ENCODE measurements around the gene PCSK6.
"Not testable (repeated sequence)": the region's sequence is repeated elsewhere in the genome, so short reads cannot be mapped to it uniquely, and the experiment has no call there.

Gene PCSK6

DNA sequence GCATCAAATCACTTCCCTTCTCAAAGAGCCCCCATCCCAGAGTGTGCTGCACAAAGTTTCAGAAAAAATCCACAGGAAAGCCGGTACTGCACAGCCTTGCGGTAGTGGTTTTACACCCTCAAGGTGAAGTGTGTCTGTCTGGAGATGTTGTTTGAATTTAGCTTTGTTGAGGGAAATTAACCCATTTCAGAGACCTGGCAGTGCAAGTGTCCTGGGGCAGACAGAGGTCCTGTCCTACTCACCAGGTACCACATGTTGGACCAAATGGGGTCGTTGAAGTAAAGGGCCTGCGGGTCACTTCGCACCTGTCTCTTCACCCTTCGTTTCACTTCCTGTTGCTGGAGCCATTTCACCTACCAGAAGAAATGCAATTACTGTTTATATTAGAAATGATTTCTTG is 57.8 kb downstream of the PCSK6 start:
- no peak for DNase-seq (ENCODE audit: low read depth in 3 of 3)

DNA sequence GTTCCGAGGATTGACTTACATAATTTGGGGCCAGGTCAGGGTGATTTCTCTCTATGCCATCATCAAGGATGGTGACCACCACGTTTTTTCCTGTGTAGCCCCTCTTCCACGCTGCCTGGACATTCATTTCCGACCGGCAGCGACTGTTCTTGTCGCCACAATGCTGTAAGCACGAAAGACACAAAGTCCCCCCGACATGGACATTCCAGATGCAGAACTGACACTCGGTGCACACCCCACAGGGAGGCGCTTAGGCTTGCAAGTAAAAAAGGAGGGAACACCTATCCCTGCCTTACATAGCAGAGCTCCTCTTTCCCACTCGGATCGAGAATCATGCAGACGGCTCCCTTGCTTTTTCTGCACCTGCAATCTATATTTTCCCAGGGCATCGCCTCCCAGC is 58.2 kb downstream of the PCSK6 start:
- DNase-seq (ENCODE audit: low read depth in 3 of 3): no peak

DNA sequence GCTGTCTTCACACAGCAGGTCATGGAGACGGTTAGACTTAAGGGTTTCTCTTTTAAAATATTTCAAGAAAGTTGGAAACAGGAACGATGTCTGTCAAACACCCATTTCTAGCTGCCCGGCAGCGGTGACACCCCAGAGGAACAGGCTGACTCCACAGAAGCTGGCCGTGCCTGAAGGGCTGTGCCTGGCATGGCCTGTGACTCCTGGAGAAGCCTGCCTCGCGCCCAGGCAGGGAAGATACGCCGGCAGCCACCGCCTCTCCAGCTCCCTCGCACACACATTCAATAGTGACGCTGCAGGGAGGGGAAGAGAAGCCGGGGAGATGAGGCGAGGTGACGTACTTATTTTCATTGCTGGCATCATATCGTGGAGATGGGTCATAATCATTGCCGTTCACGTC is 59.9 kb downstream of the PCSK6 start:
- DNase-seq (ENCODE audit: low read depth in 3 of 3): no peak

DNA sequence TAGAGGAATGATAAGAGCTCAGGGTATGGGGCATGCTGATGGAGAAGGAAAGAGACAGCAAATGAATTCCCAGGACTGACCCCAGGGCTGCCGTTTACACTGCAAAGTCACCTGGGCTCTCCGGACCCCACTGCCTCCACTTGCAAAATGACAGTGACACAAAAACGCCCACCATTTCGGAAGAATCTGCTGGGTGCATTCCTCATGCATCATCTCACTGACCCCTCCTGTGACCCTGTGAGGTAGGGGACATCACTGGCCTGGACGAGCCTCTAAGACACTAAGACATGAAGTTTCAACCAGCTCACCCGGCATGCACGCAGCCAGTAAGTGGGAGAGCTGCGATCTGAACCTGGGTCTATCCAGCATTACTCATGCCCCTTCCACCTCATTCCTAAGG is 60.3 kb downstream of the PCSK6 start:
- DNase-seq (ENCODE audit: low read depth in 3 of 3): no peak

DNA sequence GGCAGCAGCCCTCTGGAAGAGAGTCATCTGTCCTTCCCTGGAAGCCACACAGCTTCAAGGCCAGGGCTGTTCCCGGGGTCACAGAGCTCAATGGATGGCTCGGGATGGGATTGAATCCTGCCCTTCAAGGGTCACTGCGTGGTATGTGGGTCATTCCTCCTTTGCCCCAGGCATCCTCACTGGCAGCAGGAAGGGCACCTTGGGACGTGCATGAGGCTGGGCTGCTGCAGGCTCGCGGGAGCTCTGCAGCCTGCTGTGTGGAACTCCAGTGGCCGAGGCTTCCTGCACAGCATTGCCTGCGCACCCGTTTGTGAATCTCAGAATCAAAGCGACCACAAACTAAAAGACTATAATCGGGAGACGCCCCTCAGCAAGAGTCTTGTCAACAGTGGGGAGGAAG is 60.7 kb downstream of the PCSK6 start:
- DNase-seq (ENCODE audit: low read depth in 3 of 3): no peak

DNA sequence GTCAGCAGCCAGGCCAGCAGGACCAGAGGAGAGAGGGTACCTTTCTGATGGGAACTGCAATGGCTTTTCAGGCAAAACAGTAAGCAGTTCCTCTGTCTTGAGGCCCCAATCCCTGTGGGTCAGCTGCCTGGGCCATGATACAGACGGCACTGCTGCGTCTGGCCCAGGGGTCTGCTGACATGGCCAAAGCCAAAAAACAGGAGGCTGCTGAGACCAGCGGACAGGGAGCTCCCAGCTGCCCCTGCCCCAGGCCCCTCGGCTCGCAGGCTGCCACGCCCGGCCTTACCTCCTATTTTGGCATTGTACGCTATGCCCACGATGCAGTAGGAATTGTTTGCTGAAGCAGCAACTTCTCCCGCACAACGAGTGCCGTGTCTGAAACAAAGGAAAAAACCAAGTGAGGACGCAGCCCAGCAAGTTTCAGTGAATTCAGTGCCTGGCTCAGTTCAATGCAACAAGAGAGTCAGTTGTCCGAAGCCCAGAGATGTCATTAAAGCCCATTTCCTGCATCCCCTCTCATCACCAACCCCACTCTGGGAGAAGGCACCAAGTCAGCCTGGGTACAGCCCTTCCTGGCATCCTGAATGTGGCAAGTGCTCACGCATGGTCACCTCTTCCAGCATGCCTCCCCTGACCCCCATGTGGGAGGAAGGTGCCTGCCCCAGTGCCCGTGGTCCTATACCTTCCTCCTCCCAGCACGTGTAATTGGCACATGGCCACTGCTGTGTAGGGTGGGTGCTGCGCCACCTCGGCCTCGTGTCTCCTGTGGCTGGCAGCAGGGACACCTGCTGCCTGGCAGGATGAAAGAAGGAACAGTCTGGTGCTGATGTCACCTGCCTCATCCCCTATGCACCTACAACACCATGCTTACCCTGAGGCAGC is 61.7 kb downstream of the PCSK6 start:
- no peak for DNase-seq (ENCODE audit: low read depth in 3 of 3)

DNA sequence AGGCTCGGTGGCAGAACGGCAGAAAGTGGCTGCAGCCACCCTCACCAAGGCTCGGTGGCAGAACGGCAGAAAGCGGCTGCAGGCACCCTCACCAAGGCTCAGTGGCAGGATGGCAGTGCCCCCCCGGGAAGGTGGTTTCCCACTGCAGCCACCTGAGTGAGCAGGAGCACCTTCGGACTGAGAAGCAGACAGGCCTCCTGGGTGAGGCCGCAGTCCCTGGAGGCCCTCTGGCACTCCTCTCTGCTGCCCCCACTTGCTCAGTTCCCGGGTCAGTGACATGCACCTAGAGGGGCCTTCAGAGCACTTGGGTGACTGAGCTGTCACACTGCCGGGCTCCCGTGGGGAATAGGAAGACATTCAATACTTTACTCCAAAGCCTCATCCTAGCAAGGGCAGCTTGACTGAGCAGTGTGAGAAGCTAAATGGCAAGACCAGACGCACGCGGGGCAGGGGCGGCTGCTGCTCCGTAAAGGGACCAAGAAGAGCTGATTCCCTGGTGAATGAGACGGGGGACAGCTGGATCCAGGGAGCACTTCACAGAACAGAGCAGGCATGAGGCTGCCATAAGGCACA is 62.7 kb downstream of the PCSK6 start:
- no peak for DNase-seq (ENCODE audit: low read depth in 3 of 3)

DNA sequence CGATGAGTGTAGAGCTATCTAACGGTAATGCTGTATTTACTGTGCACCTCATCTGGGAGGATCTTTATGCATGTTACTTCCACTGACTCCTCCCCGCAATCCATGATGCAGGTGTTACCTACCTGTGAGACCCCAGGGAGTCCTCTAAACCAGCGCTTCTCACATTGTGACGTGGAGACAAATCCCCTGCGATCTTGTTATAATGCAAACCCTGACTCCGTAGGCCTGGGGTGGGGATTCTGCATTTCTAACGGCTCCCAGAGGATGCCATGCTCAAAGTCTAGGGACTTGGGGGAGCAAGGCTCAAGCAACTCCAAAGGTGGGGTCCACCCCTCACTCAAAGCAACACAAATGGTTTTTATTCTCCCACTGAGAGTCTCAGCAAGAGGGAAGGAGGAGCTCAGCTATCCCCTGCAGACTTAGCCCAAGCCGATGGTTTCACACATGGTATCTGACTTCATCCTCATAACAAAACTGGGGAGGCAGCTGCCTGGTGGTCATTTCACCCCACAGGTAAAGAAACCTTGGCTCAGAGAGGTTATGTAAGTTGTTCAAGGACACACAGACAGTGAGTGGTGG is 63.6 kb downstream of the PCSK6 start:
- no peak for DNase-seq (ENCODE audit: low read depth in 3 of 3)

DNA sequence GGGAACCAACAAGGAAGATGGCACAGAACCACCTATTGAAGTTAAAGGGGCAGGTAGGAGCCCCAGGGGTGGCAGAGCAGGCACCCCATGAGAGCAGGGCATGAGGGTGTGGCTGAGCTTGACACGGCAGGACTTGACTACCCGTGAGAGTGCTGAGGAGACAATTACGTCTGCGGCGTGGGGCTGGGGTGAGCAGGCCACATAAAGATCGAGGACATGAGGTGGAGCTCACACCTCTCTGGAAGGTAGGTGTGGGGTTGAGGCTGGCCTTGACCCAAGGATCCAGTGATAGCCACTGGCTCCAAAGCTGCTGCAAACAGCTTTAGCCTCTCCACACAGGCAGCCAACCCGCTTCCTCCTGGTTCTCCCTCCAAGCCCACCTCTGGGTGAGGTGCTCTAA is 64.5 kb downstream of the PCSK6 start:
- DNase-seq (ENCODE audit: low read depth in 3 of 3): no peak

DNA sequence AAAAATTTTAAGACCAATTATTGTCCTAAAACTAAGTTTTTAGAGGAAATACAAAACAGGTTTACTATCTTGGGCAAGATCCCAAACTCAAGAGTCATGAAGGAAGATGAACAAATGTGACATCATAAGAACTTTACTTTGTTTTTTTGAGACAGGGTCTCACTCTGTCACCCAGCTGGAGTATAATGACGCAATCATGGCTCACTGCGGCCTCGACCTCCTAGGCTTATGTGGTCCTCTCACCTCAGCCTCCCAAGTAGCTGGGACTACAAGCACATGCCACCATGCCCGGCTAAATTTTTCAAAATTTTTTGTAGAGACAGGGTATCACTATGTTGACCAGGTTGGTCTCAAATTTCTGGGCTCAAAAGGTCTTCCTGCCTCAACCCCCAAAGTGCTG is 69.3 kb downstream of the PCSK6 start:
- no peak for DNase-seq (ENCODE audit: low read depth in 3 of 3)

DNA sequence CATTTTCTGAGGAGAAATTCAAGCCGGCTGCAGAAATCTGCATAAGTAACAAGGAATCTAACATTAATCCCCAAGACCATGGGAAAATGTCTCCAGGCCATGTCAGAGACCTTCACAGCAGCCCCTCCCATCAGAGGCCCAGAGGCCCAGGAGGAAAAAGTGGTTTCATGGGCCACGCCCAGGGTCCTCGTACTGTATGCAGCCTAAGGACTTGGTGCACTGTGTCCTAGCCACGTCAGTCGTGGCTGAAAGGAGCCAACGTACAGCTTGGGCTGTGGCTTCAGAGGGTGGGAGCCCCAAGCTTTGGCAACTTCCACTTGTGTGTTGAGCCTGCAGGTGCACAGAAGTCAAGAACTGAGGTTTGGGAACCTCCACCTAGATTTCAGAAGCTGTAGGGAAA is 73.0 kb downstream of the PCSK6 start:
- not testable (repeated sequence) for DNase-seq (ENCODE audit: low read depth in 3 of 3)

DNA sequence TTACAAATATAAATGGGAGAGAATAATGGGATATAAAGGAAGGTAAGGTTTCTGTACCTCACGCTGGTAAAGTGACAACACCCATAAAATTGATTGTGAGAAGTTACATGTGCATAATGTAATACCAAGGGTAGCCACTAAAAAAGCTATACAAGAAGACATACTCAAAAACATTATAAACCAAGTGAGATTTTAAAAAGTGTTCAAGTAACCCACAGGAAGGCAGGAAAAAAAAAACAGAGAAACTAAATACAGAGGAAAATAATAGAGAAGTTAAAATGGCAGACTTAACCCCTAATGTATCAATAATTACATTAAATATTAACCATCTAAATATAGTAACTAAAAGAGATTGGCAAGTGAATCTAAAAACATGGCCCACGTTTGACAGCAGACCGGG is 76.3 kb downstream of the PCSK6 start:
- DNase-seq (ENCODE audit: low read depth in 3 of 3): no peak

DNA sequence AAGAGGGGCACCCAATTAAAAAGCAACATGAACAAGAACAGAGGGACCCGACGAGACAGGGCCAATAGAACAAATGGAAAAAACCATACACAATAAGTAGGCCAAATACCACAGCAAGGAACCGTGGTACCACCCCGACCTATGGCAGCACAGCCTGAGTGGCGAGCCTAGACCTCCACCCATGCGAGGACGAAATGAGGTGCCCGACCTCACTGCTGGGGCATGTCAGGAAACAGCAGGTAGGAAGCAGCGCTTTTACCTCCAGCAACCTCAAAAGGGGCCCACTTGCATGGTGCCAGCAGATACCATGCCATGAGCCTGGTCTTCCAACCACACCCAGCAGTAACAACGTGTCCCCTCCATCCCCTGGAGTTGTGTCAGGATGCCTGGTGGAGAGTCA is 77.9 kb downstream of the PCSK6 start:
- no peak for DNase-seq (ENCODE audit: low read depth in 3 of 3)

DNA sequence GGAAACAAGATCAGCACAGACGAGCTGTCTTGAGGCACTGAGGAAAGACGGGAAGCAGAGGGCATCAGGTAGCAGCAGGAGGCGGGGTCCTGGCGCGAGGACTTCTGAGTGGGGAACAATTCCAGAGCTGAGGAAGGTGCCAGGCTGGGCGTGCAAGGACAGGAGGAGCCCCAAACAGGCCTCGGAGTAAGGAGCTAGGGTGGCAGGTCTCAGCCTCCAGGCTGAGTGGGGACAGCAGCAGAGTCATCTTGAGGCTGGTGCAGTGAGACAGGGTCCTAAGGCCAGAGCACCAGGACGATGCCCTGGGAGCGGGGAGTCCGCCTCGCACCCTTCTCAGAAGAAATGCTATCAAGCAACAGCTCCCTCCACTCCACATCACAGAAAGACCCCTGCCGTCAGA is 78.4 kb downstream of the PCSK6 start:
- no peak for DNase-seq (ENCODE audit: low read depth in 3 of 3)

DNA sequence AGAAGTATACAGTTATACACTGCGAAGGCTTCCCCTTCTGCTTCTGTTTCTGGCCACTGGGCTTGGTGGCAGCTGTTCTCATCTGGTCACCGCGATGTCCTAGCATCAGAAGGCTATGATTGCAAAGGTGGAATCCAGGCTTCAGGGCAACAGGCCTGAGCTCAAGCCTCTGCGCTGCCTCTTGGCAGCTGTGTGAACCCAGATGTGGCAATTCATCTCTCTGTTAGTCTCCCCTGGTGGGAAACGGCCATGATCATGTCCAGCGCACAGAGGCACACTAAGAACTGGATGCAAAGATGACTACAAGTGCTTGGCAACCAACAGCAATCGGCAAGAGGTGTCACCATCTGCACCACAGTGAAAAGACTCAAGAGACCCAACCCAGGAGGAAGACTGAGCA is 78.9 kb downstream of the PCSK6 start:
- DNase-seq (ENCODE audit: low read depth in 3 of 3): no peak

DNA sequence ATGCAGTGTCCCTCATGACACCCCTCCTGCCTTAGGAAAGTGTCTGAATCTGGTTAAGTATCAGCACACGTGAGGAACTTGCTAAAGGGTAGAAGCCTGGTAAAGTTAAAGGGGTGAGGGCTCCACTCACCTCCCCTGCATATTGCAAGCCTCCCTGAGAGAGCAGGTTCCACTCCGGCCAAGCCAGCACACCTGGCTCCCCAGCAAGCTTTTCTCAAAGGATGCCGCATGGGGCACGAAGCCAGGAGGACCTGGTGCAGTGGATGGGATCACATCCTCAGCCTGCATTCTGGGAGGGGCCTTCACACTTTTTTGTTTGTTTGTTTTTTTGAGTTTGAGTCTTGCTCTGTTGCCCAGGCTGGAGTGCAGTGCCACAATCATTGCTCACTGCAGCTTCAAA is 79.9 kb downstream of the PCSK6 start:
- DNase-seq (ENCODE audit: low read depth in 3 of 3): no peak

DNA sequence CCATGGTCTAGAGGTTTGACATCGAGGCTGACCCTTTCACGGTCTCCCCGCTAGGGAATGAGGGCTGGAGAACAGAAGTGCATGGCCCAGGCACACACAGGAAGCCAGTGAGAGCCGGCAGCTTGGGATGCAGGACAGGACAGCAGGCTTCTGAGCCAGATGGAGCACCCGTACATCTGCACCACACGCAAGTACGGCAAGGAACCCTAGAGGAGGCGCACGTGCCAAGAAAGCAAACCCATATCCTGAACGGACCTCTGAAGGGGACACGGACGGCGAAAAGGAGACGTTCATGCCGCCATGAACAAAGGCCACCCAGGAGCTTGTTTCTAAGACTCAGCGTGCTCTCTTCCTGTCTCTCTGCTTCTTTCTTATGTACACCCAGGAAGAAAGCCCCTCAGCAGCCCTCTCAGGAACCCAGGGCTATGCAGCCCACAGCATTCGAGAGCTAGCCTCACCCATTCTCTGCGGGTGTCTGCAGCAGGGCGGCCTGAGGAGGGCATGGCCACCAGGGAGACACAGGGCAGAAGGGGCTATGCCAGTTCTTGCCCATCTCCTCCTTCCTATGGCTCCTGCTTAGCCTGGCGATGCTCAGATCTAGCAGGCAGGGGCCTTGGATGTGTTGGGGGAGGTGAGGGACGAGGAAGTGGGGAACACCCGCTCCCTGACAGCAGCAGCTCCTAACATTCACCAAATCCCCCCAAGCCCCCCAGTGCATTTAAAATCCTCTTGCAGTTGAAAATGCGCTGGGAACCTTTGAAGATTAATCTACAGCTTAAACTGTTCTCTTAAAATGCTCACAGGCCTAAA is 81.3 kb downstream of the PCSK6 start:
- DNase-seq (ENCODE audit: low read depth in 3 of 3): no peak

DNA sequence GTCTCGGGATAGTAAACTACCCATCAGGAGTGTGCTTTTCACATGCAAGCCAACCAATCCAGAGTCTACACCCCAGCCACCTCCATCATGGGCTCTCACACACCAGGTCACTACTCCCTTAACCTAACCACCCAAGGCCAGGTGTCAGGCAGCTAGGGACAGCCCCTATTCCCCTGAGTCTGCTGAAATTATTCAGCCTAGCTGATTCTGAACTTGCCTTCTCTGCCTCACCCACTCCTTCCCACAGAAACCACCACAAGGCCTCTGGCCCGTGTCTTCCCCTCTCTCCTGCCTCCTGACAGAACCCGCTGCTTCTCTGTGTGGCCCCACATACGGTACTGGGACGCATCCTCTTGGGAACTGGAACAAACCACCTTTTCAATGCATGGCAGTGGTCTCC is 82.1 kb downstream of the PCSK6 start:
- DNase-seq (ENCODE audit: low read depth in 3 of 3): no peak

DNA sequence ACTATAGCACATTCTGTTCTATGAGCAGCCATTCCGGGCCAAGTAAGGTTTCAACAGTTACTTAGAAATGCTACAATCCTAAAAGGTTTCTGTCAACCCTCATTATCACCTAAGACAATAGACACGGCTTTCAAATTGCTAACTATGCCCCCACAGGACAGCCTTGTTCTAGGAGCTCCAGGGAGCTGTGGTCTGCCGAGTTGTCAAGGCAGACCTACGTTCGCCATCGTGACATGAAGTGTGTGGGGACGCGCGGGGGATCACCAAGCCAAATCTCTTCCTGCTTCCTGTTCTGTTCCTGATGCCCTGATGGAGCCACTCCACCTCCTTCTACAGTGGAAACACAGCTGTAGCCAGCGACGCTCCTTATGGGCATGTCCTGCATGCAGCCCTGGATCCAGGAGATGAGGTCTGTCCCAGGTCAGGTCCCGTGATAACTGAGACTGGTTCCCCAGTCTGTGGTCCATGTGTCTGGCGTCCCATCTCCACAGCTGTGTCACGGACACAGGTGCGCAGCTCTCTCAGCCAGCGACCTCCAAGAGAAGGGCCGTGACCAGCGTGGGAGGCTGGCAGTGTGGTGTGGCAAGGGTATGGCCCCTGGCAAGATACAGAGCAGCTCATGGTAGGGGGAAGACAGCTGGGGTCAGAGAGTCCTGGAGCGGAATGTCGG is 82.8 kb downstream of the PCSK6 start:
- no peak for DNase-seq (ENCODE audit: low read depth in 3 of 3)

DNA sequence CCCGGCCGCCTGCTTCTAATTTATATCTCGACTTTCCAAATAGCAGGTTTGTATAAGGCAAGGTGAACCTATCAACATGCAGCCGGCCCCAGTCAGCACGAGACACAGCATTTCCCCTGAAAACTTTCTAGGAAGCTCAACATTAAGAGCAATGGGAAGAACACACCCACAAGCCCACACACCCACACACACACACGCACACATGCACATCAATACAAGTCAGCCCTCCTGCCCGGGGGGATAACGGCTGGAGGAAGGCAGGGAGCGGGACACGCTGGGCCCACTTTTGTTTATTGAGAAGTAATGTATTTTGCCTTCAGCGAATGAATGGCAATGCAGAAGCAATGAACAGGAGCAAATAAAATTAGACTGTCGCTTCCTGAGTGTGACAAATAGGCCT is 83.5 kb downstream of the PCSK6 start:
- no peak for DNase-seq (ENCODE audit: low read depth in 3 of 3)

DNA sequence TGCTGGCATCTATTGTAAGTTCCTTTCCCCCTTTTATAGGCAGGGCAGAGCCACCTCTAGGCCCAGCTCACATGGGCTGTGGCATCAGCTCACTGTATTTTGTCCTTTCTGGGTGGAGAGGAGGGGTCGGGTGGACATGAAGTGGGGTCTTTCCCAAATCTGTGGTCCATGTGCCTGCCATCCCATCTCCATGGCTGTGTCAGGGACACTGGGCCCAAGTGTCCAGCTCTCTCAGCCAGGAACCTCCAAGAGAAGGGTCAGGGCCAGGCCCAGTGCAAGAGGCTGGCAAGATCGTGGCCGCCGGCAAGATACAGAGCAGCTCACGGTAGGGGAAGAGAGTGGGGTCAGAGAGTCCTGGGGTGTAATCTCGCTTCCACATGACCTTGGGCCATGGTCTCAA is 85.3 kb downstream of the PCSK6 start:
- no peak for DNase-seq (ENCODE audit: low read depth in 3 of 3)

DNA sequence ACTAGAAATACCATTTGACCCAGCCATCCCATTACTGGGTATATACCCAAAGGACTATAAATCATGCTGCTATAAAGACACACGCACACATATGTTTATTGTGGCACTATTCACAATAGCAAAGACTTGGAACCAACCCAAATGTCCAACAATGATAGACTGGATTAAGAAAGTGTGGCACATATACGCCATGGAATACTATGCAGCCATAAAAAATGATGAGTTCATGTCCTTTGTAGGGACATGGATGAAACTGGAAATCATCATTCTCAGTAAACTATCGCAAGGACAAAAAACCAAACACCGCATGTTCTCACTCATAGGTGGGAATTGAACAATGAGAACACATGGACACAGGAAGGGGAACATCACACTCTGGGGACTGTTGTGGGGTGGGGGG is 86.6 kb downstream of the PCSK6 start:
- DNase-seq (ENCODE audit: low read depth in 3 of 3): not testable (repeated sequence)
